HTERT RPE-1 (cell line): ENCODE measurements around the gene IRAK2.

Experiments used
- in situ Hi-C: fragments of 300-500 bp; cut with MboI; formaldehyde crosslinking; loops from 4 replicates; pipeline ENCODE4 v1.14.3; 2020; ENCODE audit warnings: low sequenced_read_pairs

Gene IRAK2

GRCh38 chr3:10279384-10280176, 114.9 kb downstream of the IRAK2 start:
- in situ Hi-C loops, result no loop called here

DNA sequence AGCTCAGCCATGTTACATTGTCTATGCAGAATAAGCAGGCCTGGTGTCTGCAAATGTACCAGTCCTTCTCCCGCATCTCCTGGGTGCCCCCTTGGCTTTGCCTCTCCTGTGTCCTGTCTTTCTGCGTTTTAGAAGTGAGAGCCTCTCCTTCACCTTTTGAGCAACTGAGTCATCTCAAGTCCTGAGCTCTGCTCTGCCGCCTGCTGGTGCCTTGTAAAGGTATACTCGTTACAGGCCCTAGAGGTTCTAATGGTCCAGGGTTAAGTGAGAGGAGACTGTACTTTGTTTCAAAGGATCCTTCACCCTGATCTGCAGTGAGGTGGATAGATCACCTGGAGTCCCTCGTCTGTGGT, 115.4 kb downstream of the IRAK2 start:
- in situ Hi-C loops, result no loop called here

- in situ Hi-C loops, result no loop called here
Measured at GRCh38 chr3:10280571-10280970, 115.9 kb downstream of the IRAK2 start.

DNA sequence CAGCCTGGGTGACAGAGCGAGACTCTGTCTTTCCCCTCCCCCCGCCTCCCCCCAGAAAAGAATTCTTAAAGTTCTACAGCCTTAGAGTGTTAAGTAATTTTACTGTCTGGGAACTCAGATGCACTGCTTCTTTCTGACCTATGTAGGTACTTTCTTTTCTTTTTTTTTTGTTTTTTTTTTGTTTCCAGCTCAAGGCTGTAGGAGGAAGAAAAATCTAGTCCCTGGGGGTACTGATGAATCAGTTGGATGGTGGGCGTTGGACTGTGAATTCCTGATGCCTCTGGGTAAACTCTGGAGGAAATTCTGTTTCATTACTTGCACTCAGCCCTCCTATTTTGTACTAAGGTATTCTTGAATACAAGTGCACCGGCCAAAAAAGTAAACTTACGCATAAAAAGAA, 117.2 kb downstream of the IRAK2 start:
- in situ Hi-C loops, result no loop called here

DNA sequence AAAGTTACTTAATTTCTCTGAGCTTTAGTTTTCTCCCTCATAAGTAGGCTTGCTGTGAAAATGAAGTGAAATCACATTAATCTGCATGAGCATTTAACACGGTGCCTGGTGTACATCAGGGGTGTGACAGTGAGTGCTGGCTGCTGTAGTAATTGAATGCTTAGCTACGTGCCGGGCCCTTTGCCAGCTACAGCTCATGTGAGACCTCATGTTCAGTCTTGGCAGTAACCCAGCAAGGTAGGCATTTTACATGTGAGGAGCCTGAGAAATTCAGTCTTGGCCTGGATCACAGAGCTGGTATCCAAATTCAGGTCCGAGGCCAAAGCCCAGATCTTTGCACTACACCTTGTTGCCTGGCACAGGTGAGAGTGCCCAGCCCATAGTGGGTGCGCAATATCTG, 118.9 kb downstream of the IRAK2 start:
- in situ Hi-C loops, result no loop called here

GRCh38 chr3:10284496-10284895, 119.8 kb downstream of the IRAK2 start:
- in situ Hi-C loops, result no loop called here

- in situ Hi-C loops, result no loop called here
Measured at GRCh38 chr3:10285272-10286132, 120.8 kb downstream of the IRAK2 start.

GRCh38 chr3:10286133-10286524, 121.4 kb downstream of the IRAK2 start:
- in situ Hi-C loops, result no loop called here

GRCh38 chr3:10286596-10287295, 122.0 kb downstream of the IRAK2 start:
- in situ Hi-C loops, result no loop called here

DNA sequence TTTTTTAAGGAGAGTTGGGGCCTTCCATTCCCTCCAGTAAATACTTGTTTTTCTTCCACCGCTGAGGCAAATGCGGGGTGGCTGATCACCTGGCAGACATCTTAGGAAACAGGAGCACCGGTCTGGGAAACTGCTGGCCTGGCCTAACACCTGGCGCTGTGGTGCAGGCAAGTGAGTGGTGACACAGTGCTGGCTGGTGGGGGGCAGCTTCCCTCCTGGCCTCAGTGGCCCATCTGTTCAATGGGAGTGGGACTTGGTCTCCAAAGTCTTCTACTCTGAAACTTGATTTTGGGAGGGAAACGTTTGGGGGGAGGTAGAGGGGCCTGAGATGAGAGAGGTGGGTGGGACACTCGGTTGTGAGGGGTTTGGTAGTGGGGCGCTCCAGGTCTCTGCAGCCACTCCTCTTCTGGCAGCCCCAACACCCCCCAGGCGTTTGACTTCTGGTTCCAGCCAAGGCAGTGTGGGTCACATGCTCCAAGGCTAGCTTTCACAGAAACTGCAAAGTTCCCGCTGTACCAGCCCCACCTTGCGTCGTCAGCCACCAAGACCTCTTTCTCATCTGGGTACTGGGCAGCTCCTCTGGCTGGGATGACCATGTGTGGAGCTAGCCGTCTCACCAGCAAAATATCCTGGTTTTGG, 123.3 kb downstream of the IRAK2 start:
- in situ Hi-C loops, result no loop called here

- in situ Hi-C loops, result no loop called here
Measured at GRCh38 chr3:10288575-10288960, 123.8 kb downstream of the IRAK2 start.

GRCh38 chr3:10289077-10289476, 124.4 kb downstream of the IRAK2 start:
- in situ Hi-C loops, result no loop called here

- in situ Hi-C loops, result no loop called here
Measured at GRCh38 chr3:10289787-10290355, 125.2 kb downstream of the IRAK2 start.

GRCh38 chr3:10290481-10291176, 125.9 kb downstream of the IRAK2 start:
- in situ Hi-C loops, result no loop called here

DNA sequence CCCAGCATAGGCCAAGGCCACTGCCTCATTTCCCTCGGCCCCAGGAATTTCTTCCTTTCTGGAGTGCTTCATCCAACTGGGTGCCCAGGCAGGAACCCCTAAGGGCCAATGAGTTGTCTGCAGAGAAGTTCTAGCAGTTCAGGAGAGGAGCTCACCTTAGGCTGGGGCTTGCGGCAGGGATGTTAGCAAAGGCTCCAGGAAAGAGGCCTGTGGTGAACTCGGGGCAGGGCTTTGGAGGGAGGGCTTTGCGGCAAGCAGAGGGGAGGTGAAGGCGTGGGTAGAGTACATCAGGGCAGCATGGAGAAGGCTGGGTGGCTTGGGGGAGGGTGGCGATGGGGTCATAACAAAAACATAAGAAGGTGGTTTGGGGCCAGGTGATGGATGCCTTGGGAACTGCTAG, 126.9 kb downstream of the IRAK2 start:
- in situ Hi-C loops, result no loop called here

DNA sequence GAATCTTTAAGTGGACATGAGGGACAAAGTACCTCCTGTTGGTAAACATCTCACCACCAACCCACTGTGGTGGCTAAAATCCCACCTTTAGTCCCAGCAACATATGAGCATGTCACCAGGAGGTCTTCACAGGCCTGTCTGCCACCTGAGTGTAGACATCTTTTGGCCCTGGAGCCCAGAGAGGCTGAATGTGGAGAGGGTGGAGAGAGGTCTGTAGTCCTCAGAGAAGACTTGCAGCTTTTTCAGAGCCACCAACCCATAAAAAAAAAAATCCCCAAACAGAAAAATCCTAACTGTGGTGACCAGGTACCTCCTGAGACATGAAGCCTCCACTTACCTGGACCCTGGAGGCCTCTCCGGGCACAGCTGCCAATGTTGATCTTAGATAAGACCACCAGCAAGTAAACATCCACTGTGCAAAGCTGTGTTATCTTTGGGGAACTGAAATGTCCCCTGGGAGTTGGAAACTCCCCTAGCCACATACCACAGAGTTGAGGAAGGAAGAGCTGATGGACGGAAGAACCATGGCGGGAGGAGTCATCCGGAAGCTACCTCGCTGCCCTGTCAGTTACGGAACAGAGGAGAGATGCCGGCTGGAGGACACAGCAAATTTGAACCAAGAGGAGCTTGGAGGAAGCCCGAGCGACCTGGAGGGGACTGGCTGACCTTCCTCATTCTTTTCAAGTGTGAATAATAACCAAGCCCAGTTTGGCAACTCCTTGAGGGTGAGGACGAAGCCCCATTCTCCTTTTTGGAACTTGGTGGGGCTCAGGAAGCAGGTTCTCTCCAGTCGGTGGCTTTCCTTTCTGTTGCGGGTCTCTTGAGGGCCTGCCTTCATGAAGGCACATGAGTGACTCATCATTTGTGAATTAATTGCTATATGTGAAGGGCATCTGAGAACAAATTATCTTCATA, 128.0 kb downstream of the IRAK2 start, which contains the start of gene GHRL:
Gene GHRL (minus strand): TSS at position 443 of the 915 bp plus-strand sequence. CDS start 2,767 bp downstream, outside the sequence.
- in situ Hi-C loops, result no loop called here
